NB4 (cell line): ENCODE results near the gene TANGO6.

Experiments
- DNase-seq: peaks from one replicate; pipeline ENCODE4 v3.0.0; 2010; ENCODE audit warnings: low read depth
- H3K4me3 ChIP-seq: one replicate; pipeline ENCODE4 v1.5.1; 2011; ENCODE audit warnings: mild to moderate bottlenecking, low read depth, low read length, moderate library complexity
- CTCF ChIP-seq: IDR thresholded peaks from one replicate; pipeline ENCODE4 v1.5.1; 2012; ENCODE audit warnings: low read depth, low read length
- MYC ChIP-seq: IDR thresholded peaks from 2 replicates; pipeline ENCODE4 v1.6.1; 2011; ENCODE audit warnings: low read depth, low read length
- POLR2A ChIP-seq: IDR thresholded peaks from 2 replicates; pipeline ENCODE4 v1.6.1; 2011; ENCODE audit warnings: mild to moderate bottlenecking; ENCODE audit not compliant: insufficient read length; ENCODE audit errors: extremely low read depth
- TF ChIP-seq, protein P1 (sequence below): IDR thresholded peaks from 2 replicates; pipeline ENCODE4 v1.6.1; 2011; ENCODE audit warnings: low read depth, low read length

Gene TANGO6

DNA sequence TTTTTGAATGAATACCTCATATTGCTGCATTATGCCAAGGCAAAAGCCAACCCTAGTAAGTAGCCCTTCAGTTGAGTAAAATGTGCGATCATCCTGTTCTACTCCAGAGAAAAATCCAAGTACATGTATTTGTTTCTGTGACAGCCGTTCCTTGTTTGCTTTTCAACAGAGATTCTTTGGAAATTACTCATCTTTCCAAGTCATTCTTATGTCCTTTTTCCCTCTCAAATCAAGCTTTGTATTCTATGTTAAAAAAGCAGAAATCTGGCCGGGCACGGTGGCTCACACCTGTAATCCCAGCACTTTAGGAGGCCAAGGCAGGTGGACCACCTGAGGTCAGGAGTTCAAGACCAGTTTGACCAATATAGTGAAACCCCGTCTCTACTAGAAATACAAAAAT is 149.2 kb downstream of the TANGO6 start:
- H3K4me3 ChIP-seq = no peak overlapping the region
- TF ChIP-seq POLR2A (no peak), MYC (no peak), CTCF (no peak)
- TF ChIP-seq, protein P1, sequence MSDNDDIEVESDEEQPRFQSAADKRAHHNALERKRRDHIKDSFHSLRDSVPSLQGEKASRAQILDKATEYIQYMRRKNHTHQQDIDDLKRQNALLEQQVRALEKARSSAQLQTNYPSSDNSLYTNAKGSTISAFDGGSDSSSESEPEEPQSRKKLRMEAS = no peak
- DNase-seq = no peak

DNA sequence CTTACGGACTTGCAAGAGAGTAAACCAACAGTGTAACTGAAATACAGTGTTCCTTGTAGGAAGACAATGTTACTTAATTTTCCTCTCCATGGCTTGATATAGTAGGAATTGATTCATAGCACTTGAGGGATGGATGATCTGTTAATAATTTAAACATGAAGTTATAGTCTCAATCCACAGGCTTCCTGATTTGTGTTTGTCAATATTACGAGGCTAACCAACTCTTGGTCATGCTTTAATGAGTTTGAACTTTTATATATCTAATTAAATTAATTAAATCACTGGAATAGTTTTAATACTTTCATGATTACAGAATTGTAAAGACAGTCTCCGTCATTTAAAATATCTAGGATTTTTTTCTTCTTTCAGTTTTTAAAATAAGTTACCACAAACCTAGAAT is 150.1 kb downstream of the TANGO6 start:
- no peak overlapping the region for H3K4me3 ChIP-seq
- DNase-seq = no peak
- TF ChIP-seq, protein P1 = no peak
- no peak for TF ChIP-seq POLR2A
- no peak for TF ChIP-seq CTCF
- no peak for TF ChIP-seq MYC

GRCh38 chr16:68993885-68994284 is 150.6 kb downstream of the TANGO6 start:
- DNase-seq = no peak
- H3K4me3 ChIP-seq = no peak overlapping the region

GRCh38 chr16:68994324-68994723 is 151.0 kb downstream of the TANGO6 start:
- H3K4me3 ChIP-seq = no peak overlapping the region
- no peak for DNase-seq
- TF ChIP-seq MYC (no peak), CTCF (no peak), POLR2A (no peak)
- TF ChIP-seq, protein P1 = no peak

More at GRCh38 chr16:68993885-68994284, 150.6 kb downstream of the TANGO6 start:
- TF ChIP-seq, protein P1 = no peak
- TF ChIP-seq MYC (no peak), POLR2A (no peak), CTCF (no peak)

GRCh38 chr16:68995011-68995504 is 151.7 kb downstream of the TANGO6 start:
- peak; percentile 52 for DNase-seq
- no peak overlapping the region for H3K4me3 ChIP-seq
- TF ChIP-seq, protein P1 = no peak
- TF ChIP-seq CTCF = peak; percentile 34

DNA sequence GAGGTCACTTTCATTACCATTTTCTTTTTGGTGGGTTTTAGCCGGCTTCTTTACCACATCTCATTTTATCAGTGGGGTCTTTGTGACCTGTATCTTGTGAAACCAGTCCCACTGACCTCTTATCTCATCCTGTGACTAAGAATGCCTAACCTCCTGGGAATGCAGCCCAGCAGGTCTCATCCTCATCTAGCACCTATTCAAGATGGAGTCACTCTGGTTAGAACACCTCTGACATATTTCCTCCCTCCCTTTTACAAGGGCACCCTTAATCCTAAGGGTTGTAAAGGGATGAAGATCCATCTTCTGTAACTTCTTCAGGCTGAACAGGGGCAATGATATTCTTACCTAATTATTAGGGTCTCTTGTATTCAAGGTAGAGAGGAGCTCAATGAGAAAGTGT is 154.2 kb downstream of the TANGO6 start:
- no peak for TF ChIP-seq CTCF
- TF ChIP-seq MYC = no peak
- TF ChIP-seq, protein P1 = no peak
- TF ChIP-seq POLR2A = no peak
- DNase-seq = no peak
- no peak overlapping the region for H3K4me3 ChIP-seq
